Fibroblast of the aortic adventitia (primary cell): Measurements from ENCODE around the gene AKAP13. TPM values are rescaled to one million over a fixed set of nuclear protein-coding genes. Genes with fewer than 3 reads are reported as not detected.

Experiments used
- DNase-seq: peaks from one replicate; pipeline ENCODE4 v3.0.0-alpha.2; 2010; ENCODE audit warnings: low read depth
- H3K4me3 ChIP-seq: 2 replicates; pipeline ENCODE4 v1.5.1; 2011; ENCODE audit warnings: low read depth, mild to moderate bottlenecking, control low read depth, low read length, moderate library complexity
- total RNA-seq: library from RNA; depleted of rRNA; stranded (reverse); fragments of >200 nt; gene quantifications from 2 replicates; pipeline ENCODE4 v1.2.3, GENCODE V29; 2012; ENCODE audit warnings: low replicate concordance
- TF ChIP-seq, protein P1 (sequence below): IDR thresholded peaks from 2 replicates; pipeline ENCODE4 v1.5.1; 2011; ENCODE audit warnings: mild to moderate bottlenecking, low read length, control low read depth, inconsistent platforms; ENCODE audit not compliant: insufficient read depth

The AKAP13 gene
- total RNA-seq, 1 donor, result 89.9 TPM

DNA sequence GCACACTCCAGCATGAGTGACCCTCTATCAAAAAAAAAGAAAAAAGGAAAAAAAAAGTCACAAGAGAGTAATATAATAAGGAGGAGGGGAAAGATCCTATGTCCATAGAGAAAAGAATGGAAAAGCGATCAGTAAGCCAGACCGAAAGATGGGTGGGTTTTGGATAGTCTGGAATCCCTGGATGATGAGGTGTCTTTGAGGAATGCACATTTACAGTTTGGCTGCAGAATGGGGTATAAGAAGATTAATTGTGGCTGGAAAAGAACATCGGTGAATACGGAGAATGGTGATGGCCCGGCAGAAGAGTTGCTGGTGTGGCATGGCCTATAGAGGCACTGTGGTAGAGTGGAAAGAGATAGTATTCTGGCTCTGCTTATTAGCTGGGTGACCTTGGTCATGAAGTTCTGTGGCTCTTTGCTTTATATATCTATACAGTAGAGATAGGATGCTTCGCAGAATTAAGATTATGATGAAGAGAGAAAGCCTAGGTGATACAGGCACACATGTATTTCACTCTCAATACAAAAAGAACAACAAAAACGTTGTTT lies 187.9 kb downstream of the AKAP13 start:
- TF ChIP-seq, protein P1, sequence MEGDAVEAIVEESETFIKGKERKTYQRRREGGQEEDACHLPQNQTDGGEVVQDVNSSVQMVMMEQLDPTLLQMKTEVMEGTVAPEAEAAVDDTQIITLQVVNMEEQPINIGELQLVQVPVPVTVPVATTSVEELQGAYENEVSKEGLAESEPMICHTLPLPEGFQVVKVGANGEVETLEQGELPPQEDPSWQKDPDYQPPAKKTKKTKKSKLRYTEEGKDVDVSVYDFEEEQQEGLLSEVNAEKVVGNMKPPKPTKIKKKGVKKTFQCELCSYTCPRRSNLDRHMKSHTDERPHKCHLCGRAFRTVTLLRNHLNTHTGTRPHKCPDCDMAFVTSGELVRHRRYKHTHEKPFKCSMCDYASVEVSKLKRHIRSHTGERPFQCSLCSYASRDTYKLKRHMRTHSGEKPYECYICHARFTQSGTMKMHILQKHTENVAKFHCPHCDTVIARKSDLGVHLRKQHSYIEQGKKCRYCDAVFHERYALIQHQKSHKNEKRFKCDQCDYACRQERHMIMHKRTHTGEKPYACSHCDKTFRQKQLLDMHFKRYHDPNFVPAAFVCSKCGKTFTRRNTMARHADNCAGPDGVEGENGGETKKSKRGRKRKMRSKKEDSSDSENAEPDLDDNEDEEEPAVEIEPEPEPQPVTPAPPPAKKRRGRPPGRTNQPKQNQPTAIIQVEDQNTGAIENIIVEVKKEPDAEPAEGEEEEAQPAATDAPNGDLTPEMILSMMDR, result no peak
- no peak overlapping the region for H3K4me3 ChIP-seq
- DNase-seq, result no peak

DNA sequence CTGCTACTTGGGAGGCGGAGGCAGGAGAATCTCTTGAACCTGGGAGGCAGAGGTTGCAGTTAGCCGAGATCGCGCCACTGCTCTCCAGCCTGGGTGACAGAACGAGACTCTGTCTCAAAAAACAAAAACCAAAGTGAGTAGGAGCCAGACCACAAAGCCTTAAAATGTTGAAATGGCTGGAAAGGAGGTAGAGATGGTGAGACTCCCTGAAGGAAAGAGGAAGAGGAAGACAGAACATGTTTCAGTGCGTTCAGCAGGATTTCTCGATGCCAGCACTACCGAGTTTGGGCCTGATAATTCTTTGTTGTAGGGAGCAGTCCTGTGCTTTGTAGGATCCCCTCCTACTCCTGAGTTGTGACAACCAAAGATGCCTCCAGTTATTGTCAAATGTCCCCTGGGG lies 189.9 kb downstream of the AKAP13 start:
- DNase-seq, result no peak
- TF ChIP-seq, protein P1, result no peak
- H3K4me3 ChIP-seq, result no peak overlapping the region

DNA sequence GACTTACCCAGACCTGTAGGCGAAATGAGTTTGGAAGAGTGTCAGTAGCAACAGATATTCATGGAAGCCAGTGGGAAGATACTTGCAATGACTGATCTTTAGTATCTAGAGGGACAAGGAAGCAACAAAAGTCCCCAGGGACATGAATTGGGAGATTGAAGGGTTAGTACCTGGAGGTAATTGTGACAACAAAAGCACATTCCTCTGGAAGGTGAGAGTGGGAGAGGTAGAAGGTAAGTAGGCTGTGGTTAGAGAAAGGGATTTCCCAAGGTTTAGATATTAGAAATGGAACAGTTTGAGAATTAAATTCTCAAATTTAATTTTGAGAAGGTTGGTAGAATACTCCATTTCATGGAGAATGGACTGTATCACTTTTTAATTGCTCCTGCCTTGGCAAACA lies 191.4 kb downstream of the AKAP13 start:
- DNase-seq, result no peak
- TF ChIP-seq, protein P1, result no peak
- no peak overlapping the region for H3K4me3 ChIP-seq

- no peak overlapping the region for H3K4me3 ChIP-seq
- TF ChIP-seq, protein P1, result no peak
- no peak for DNase-seq
These were observed 196.0 kb downstream of the AKAP13 start for GRCh38 chr15:85576392-85576791.

DNA sequence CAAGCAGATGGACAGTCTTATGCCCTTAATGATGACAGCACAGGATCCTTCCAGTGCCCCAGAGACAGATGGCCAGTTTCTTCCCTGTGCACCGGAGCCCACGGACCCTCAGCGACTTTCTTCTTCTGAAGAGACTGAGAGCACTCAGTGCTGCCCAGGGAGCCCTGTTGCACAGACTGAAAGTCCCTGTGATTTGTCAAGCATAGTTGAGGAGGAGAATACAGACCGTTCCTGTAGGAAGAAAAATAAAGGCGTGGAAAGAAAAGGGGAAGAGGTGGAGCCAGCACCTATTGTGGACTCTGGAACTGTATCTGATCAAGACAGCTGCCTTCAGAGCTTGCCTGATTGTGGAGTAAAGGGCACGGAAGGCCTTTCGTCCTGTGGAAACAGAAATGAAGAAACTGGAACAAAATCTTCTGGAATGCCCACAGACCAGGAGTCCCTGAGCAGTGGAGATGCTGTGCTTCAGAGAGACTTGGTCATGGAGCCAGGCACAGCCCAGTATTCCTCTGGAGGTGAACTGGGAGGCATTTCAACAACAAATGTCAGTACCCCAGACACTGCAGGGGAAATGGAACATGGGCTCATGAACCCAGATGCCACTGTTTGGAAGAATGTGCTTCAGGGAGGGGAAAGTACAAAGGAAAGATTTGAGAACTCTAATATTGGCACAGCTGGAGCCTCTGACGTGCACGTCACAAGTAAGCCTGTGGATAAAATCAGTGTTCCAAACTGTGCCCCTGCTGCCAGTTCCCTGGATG lies 198.7 kb downstream of the AKAP13 start:
- TF ChIP-seq, protein P1, result no peak
- DNase-seq, result no peak
- H3K4me3 ChIP-seq, result no peak overlapping the region

- peak; percentile 82 for DNase-seq
- TF ChIP-seq, protein P1, result no peak
These were observed 199.7 kb downstream of the AKAP13 start for GRCh38 chr15:85579957-85580694.

More at GRCh38 chr15:85579957-85580694, 199.7 kb downstream of the AKAP13 start:
- H3K4me3 ChIP-seq, result no peak overlapping the region
